ENCODE data around the gene DPH1. TPM values are rescaled to one million over a fixed set of nuclear protein-coding genes. Genes with fewer than 3 reads are reported as not detected.

DPH1 gene
- total RNA-seq, 6 donors from 2014 or later = 28.8 to 129 (median 45.1) TPM

DNA sequence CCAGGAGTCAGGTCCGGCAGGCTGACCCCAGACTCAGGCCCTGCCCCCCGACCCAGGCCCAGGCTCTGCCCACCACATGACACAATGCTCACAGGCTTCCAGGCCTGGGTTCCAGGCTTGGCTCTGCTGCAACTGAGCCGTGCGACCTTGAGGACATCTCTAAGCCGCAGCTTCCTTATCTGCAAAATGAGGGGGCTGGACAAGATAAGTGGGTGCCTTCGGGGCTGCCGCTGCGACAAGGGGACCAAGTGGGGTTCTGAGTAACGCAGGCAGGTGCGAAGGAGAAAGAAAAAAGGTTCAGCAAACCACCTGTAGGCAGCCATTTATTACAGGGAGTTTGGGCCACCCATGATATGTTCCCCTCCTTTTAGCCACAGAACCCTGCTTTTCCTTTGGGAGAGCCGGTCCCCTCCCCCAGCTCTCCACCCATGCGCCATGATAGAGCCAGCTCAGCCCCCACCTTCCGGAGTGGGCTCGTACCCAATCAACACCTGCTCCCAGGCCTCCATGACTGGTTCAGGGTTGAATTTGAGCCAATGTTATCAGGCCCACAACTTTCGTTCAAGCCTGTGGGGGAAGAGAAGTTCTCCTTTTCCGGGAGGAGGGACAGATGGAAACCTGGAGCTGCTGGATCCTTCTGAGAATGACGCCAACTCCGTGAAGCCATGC is 43.0 kb upstream of the DPH1 start:
- H3K9me3 ChIP-seq = no peaks in the 10 kb centered on the region
- H3K27me3 ChIP-seq = no peaks in the 10 kb centered on the region
- H3K36me3 ChIP-seq = no peaks in the 10 kb centered on the region
- no peak for ATAC-seq (ENCODE audit: low FRiP score in 2 of 2)
- H3K27ac ChIP-seq = no peak overlapping the region
- DNase-seq = no peak
- TF ChIP-seq POLR2A (IDR thresholded peaks at IDR 0.05) = no peak
- no peak for TF ChIP-seq EP300 (IDR thresholded peaks at IDR 0.05)
- TF ChIP-seq POLR2AphosphoS5 (IDR thresholded peaks at IDR 0.05) = no peak
- TF ChIP-seq, protein P1, sequence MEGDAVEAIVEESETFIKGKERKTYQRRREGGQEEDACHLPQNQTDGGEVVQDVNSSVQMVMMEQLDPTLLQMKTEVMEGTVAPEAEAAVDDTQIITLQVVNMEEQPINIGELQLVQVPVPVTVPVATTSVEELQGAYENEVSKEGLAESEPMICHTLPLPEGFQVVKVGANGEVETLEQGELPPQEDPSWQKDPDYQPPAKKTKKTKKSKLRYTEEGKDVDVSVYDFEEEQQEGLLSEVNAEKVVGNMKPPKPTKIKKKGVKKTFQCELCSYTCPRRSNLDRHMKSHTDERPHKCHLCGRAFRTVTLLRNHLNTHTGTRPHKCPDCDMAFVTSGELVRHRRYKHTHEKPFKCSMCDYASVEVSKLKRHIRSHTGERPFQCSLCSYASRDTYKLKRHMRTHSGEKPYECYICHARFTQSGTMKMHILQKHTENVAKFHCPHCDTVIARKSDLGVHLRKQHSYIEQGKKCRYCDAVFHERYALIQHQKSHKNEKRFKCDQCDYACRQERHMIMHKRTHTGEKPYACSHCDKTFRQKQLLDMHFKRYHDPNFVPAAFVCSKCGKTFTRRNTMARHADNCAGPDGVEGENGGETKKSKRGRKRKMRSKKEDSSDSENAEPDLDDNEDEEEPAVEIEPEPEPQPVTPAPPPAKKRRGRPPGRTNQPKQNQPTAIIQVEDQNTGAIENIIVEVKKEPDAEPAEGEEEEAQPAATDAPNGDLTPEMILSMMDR (IDR thresholded peaks at IDR 0.05) = no peak
- no peaks in the 10 kb centered on the region for H3K4me1 ChIP-seq
- 90% methylated on average over 13 to 18 of the region's 18 CpGs for WGBS, 2 donors
- H3K4me3 ChIP-seq = no peak overlapping the region

DNA sequence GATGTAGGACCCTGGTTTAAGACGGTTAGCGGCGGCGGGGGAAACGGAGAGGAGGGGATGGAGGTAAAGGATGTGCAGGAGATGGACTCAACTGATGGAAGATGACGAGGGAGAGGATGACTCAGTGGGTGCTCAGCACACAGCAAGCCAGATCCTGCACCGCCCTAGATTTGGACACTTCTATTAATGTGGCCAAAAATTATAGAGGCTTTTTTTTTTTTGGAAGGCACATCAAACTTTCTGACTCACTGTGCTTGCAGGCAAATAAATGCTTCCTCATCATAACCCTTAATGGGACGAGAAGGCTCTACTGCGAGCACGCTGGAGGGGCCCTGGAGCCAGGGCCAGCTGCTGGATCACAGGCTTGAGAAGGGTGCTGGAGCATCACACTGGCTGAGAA is 40.8 kb upstream of the DPH1 start:
- no peaks in the 10 kb centered on the region for H3K27me3 ChIP-seq
- H3K9me3 ChIP-seq = no peaks in the 10 kb centered on the region
- ATAC-seq (ENCODE audit: low FRiP score in 2 of 2) (peak in 1 of 2 donors; percentile 94), DNase-seq (no peak)
- H3K4me1 ChIP-seq = no peaks in the 10 kb centered on the region
- H3K36me3 ChIP-seq = no peaks in the 10 kb centered on the region
- H3K4me3 ChIP-seq = no peak overlapping the region
- no peak overlapping the region for H3K27ac ChIP-seq
- WGBS, 2 donors = 86 to 88% methylated on average over 10 of the region's 10 CpGs
- TF ChIP-seq POLR2AphosphoS5 (IDR thresholded peaks at IDR 0.05) = no peak
- no peak for TF ChIP-seq POLR2A (IDR thresholded peaks at IDR 0.05)
- no peak for TF ChIP-seq EP300 (IDR thresholded peaks at IDR 0.05)
- TF ChIP-seq, protein P1 (IDR thresholded peaks at IDR 0.05) = no peak

DNA sequence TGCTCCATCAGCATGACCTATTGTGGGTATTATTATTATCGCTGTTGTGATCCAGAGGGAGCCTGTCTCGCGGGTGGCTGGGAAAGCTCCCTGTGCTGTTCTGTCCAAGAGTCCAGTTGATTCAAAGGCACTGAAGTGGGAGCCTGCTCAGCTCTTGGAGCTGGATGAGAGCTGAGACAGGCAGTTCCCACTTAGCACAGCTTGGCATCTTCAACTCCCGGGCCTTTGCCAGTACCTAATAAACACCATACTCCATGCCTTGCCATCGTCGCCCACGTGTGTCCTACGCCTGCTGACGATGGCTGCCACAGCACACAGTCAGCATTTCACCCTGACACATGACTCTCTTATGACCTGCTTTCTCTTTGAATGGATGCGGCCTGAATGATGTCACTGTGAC is 37.4 kb upstream of the DPH1 start:
- DNase-seq (no peak), ATAC-seq (ENCODE audit: low FRiP score in 2 of 2) (no peak)
- WGBS, 2 donors = 69 to 89% methylated on average over 7 to 10 of the region's 10 CpGs
- H3K4me3 ChIP-seq = no peak overlapping the region
- H3K4me1 ChIP-seq = peaks cover 2 to 14% (median 9%) of the 10 kb centered on the region in 4 donors
- no peaks in the 10 kb centered on the region for H3K36me3 ChIP-seq
- no peak overlapping the region for H3K27ac ChIP-seq
- no peaks in the 10 kb centered on the region for H3K9me3 ChIP-seq
- TF ChIP-seq POLR2AphosphoS5 (IDR thresholded peaks at IDR 0.05) (no peak), EP300 (IDR thresholded peaks at IDR 0.05) (no peak), POLR2A (IDR thresholded peaks at IDR 0.05) (no peak)
- H3K27me3 ChIP-seq = no peaks in the 10 kb centered on the region

DNA sequence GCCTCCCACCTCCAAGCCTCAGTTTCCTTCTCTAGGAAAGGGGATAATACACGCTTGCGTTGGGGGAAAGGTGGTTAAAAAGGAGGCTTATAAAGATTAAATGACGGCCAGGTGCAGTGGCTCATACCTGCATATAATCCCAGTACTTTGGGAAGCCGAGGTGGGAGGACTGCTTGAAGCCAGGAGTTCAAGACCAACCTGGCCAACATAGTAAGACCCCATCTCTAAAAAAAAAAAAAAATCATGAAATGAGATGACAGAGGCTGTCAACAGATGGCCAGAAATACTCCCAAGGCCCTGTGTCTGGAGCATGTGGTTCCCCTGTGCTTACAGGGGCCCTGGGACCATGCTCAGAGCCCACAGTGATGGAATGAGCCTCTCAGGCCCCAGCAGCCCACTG is 35.2 kb upstream of the DPH1 start:
- WGBS, 2 donors = 97 to 99% methylated on average over 4 of the region's 4 CpGs
- peaks cover 0 to 6% (median 0%) of the 10 kb centered on the region in 4 donors for H3K27me3 ChIP-seq
- DNase-seq (no peak), ATAC-seq (ENCODE audit: low FRiP score in 2 of 2) (no peak)
- peaks cover 22 to 36% (median 29%) of the 10 kb centered on the region in 4 donors for H3K4me1 ChIP-seq
- no peak for TF ChIP-seq EP300 (IDR thresholded peaks at IDR 0.05)
- no peak for TF ChIP-seq POLR2A (IDR thresholded peaks at IDR 0.05)
- TF ChIP-seq, protein P1 (IDR thresholded peaks at IDR 0.05) = no peak
- no peak for TF ChIP-seq POLR2AphosphoS5 (IDR thresholded peaks at IDR 0.05)
- no peak overlapping the region for H3K27ac ChIP-seq
- H3K4me3 ChIP-seq = no peak overlapping the region
- no peaks in the 10 kb centered on the region for H3K36me3 ChIP-seq
- H3K9me3 ChIP-seq = no peaks in the 10 kb centered on the region

DNA sequence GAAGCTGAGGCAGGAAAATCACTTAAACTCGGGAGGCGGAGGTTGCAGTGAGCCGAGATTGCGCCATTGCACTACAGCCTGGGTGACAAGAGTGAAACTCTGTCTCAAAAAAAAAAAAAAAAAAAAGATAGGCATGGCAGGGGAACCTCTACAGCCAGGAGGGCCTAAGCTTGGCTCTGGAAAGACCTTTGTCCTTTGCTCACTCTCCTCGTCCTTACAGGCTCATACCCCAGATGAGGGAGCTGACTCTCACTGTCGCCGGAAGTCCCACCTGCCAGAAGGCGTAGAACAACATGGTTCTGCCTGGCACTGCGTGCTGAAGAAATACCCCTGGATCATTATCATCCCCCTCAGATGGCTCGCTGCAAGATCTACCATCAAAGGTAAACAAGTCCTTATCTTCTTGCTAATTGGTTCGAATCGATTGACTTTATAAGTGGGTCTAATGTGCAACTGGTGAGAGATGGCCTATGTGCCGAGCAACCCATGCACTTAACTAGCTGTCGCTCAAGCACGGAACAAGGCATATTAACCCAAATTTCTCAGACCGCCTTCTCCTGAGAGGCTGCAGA is 34.5 kb upstream of the DPH1 start:
- H3K9me3 ChIP-seq = no peaks in the 10 kb centered on the region
- DNase-seq (no peak), ATAC-seq (ENCODE audit: low FRiP score in 2 of 2) (no peak)
- H3K27ac ChIP-seq = no peak overlapping the region
- H3K27me3 ChIP-seq = peaks cover 0 to 6% (median 0%) of the 10 kb centered on the region in 4 donors
- no peak for TF ChIP-seq EP300 (IDR thresholded peaks at IDR 0.05)
- TF ChIP-seq POLR2AphosphoS5 (IDR thresholded peaks at IDR 0.05) = no peak
- no peak for TF ChIP-seq POLR2A (IDR thresholded peaks at IDR 0.05)
- 92 to 94% methylated on average over 16 of the region's 16 CpGs for WGBS, 2 donors
- H3K4me3 ChIP-seq = no peak overlapping the region
- H3K36me3 ChIP-seq = no peaks in the 10 kb centered on the region
- H3K4me1 ChIP-seq = peaks cover 27 to 43% (median 35%) of the 10 kb centered on the region in 4 donors
